Measurements from ENCODE around the gene IL18R1.
A peak's percentile ranks its signal among the peaks of the same experiment; 100 is the strongest.

IL18R1 gene

DNA sequence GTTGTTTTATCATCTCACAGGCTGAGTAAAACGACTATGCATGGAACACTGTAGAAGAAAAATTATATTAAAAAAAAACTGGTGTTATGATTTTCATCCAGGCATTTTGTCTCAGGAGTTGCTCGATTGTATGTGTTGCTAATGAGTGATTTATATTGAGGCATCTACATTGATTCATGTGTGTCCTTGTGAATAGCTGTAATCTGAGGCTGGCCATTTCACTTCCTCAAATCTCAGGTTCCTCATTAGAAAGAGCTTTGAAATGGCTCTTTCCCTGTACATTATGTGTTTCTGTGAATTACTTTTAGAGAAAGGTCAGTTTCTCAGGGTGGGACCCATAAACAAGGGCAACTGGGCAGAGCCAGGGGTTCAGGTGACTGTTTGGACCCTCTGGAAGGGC is 2.3 kb downstream of the IL18R1 start:
- peak; percentile 41 for DNase-seq (ENCODE audit: low spot score)
- TF ChIP-seq, protein P1, sequence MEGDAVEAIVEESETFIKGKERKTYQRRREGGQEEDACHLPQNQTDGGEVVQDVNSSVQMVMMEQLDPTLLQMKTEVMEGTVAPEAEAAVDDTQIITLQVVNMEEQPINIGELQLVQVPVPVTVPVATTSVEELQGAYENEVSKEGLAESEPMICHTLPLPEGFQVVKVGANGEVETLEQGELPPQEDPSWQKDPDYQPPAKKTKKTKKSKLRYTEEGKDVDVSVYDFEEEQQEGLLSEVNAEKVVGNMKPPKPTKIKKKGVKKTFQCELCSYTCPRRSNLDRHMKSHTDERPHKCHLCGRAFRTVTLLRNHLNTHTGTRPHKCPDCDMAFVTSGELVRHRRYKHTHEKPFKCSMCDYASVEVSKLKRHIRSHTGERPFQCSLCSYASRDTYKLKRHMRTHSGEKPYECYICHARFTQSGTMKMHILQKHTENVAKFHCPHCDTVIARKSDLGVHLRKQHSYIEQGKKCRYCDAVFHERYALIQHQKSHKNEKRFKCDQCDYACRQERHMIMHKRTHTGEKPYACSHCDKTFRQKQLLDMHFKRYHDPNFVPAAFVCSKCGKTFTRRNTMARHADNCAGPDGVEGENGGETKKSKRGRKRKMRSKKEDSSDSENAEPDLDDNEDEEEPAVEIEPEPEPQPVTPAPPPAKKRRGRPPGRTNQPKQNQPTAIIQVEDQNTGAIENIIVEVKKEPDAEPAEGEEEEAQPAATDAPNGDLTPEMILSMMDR (IDR thresholded peaks at IDR 0.05; ENCODE audit: borderline replicate concordance, control extremely low read depth, extremely low read depth, insufficient read depth, missing control alignments): no peak
- in situ Hi-C loops (cut with MboI; ENCODE audit: low sequenced_read_pairs, unreplicated experiment): loop anchor here (10.0 kb wide), 1 partner anchor 103 kb away; no protein-coding TSS in a partner anchor

DNA sequence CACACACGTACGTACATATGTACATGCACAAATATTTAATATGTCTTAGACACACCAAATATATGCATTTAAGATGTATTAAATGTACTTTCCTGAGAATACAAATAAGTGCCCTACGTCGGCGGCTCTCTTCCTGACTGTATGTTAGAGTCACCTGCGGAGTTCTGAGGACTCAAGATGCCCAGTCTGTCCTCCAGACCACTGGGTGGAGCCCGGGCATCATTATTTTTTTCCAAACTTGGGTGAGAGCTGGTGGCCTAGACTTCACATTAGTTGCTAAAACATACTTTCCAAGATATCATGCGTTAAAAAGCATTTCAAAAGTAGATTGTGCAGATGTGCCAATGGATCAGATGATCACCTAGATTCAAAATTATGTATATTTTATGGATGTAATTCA is 2.9 kb downstream of the IL18R1 start:
- in situ Hi-C loops (cut with MboI; ENCODE audit: low sequenced_read_pairs, unreplicated experiment): loop anchor here (10.0 kb wide), 1 partner anchor 104 kb away; no protein-coding TSS in a partner anchor
- DNase-seq (ENCODE audit: low spot score): no peak
- TF ChIP-seq, protein P1 (IDR thresholded peaks at IDR 0.05; ENCODE audit: borderline replicate concordance, control extremely low read depth, extremely low read depth, insufficient read depth, missing control alignments): no peak

DNA sequence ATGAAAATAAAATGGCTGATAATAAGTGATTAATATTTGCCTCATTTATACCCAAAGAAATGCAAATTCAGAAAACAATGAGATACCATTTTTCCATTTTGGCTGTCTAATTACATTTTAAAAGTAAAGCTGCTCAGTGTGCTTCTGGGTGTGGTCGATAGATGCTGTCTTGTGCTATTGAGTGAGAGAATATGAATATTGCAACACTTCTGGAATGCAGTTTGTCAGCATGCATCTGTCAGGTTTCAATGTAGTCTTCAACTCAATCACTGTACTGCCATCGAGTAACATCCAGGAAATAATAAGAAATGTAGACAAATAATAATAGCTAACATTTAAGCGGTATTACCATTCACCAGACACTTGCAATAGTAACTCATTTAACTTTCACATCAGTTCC is 3.9 kb downstream of the IL18R1 start:
- TF ChIP-seq, protein P1 (IDR thresholded peaks at IDR 0.05; ENCODE audit: borderline replicate concordance, control extremely low read depth, extremely low read depth, insufficient read depth, missing control alignments): no peak
- DNase-seq (ENCODE audit: low spot score): no peak
- in situ Hi-C loops (cut with MboI; ENCODE audit: low sequenced_read_pairs, unreplicated experiment): loop anchor here (10.0 kb wide), 1 partner anchor 105 kb away; no protein-coding TSS in a partner anchor

DNA sequence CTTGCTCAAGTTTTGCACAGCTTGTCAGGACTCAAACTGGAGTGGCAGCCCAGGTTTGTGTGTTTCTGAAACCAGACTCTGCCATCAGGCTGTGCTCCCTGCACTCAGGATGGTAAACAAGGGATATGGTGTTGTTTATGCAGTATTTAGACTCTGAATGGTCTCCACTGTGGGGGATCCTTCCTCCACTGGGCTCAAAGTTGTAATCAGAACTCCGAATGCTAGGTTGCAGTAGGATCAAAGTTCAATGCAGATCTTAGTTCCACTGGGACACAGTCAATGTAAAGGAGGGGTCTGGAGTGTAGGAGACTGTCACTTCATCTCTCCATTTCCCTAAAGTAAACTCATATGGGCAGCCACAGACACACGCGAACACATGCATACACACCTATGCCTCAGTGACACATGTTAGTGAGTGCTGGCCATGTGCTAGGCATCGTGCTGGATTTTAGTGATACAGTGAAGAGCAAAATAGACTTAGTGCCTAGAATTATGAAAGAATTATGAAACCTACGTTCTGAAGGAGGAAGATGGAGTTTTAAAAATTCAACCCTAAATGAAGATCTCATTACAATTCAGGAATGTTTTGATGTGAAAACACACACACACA is 6.1 kb downstream of the IL18R1 start:
- TF ChIP-seq, protein P1 (IDR thresholded peaks at IDR 0.05; ENCODE audit: borderline replicate concordance, control extremely low read depth, extremely low read depth, insufficient read depth, missing control alignments): no peak
- in situ Hi-C loops (cut with MboI; ENCODE audit: low sequenced_read_pairs, unreplicated experiment): loop anchor here (10.0 kb wide), 1 partner anchor 73 kb away; no protein-coding TSS in a partner anchor
- DNase-seq (ENCODE audit: low spot score): no peak

DNA sequence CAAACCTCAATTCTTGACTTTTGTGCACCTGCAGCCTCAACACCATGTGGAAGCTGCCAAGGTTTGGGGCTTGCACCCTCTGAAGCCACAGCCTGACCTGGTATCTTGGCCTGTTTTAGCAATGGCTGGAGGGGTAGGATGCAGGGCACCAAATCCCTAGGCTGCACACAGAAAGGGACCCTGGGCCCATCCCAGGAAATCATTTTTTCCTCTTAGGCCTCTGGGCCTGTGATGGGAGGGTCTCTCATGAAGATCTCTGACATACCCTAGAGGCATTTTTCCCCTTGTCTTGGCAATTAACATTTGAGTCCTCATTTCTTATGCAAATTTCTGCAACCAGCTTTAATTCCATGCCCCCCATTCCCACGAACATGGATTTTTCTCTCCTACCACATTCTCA is 10.2 kb downstream of the IL18R1 start:
- in situ Hi-C loops (cut with MboI; ENCODE audit: low sequenced_read_pairs, unreplicated experiment): loop anchor here (10.0 kb wide), 1 partner anchor 69 kb away; no protein-coding TSS in a partner anchor
- TF ChIP-seq, protein P1 (IDR thresholded peaks at IDR 0.05; ENCODE audit: borderline replicate concordance, control extremely low read depth, extremely low read depth, insufficient read depth, missing control alignments): no peak

DNA sequence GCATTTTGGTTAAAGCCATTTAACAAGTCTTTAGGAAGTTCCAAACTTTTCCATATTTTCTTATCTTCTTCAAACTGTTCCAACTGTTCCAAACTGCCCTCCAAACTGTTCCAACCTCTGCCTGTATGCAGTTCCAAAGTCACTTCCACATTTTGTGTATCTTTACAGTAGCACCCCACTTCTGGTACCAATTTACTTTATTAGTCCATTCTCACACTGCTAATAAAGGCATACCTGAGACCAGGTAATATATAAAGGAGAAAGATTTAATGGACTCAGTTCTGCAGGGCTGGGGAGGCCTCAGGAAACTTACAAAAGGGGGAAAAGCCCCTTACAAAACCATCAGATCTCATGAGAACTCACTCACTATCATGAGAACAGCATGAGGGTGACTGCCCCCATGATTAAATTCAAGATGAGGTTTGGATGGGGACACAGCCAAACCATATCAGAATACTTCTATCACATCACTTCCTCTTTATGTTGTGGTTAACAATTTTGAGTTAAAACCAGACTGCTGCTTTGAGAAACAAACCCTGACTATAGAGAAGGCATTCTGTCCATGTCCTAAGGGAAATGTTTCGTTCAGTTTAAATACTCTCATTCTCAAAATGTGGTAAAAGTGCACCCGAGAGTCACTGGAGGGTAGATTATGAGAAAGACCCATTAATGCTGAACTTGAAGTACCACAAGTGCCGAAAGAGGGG is 11.0 kb downstream of the IL18R1 start:
- TF ChIP-seq, protein P1 (IDR thresholded peaks at IDR 0.05; ENCODE audit: borderline replicate concordance, control extremely low read depth, extremely low read depth, insufficient read depth, missing control alignments): no peak
- in situ Hi-C loops (cut with MboI; ENCODE audit: low sequenced_read_pairs, unreplicated experiment): loop anchor here (10.0 kb wide), 1 partner anchor 68 kb away; no protein-coding TSS in a partner anchor
- peak; percentile 37 for DNase-seq (ENCODE audit: low spot score)

More for the DNA sequence above, 10.2 kb downstream of the IL18R1 start:
- no peak for DNase-seq (ENCODE audit: low spot score)

Data from GM13976 (cell line).